IMR-90 (cell line): ENCODE results near the gene GPER1. TPM values are rescaled to one million over a fixed set of nuclear protein-coding genes. Genes with fewer than 3 reads are reported as not detected.
A peak's percentile ranks its signal among the peaks of the same experiment; 100 is the strongest.

ENCODE experiments used
- ATAC-seq: fragments of 200-7000 bp; cut with Tn5 transposase; 2 replicates; pipeline ENCODE4 v1.9.1; 2020; ENCODE audit warnings: low read depth, mild to moderate bottlenecking, moderate library complexity
- BruUV-seq: library from RNA; stranded (reverse); fragments of 400-500 nt; replicated peaks from 2 replicates; lab custom pipeline; 2021; lab: Mats Ljungman, UMichigan
- CTCF ChIA-PET: fragments of 300-600 bp; formaldehyde crosslinking; extraction: SDS; loops from one replicate; lab custom pipeline; 2021; ENCODE audit warnings: antibody characterized with exemption; lab: Yijun Ruan, JAX
- POLR2A ChIA-PET: fragments of 300-600 bp; sonication (Branson Sonifier 250); formaldehyde crosslinking; loops from one replicate; lab custom pipeline; 2022; ENCODE audit warnings: antibody characterized with exemption; ENCODE audit not compliant: unreplicated experiment; lab: Charles Lee
- DNase-seq: peaks from one replicate; pipeline ENCODE4 v3.0.0; 2013
- H2AFZ ChIP-seq: replicated peaks from 2 replicates; pipeline ENCODE3; 2013; ENCODE audit warnings: low read length, mild to moderate bottlenecking; ENCODE audit not compliant: poor library complexity
- H2AK5ac ChIP-seq: 2 replicates; pipeline ENCODE4 v1.6.1; 2013; ENCODE audit warnings: low read depth, low read length, inconsistent platforms
- H2AK9ac ChIP-seq: replicated peaks from 2 replicates; pipeline ENCODE3; 2013; ENCODE audit warnings: mild to moderate bottlenecking, low read depth, low read length, moderate library complexity; ENCODE audit not compliant: poor library complexity
- H2BK120ac ChIP-seq: 2 replicates; pipeline ENCODE4 v1.6.1; 2013; ENCODE audit warnings: low read depth, low read length, inconsistent platforms
- H2BK15ac ChIP-seq: 3 replicates; pipeline ENCODE4 v1.6.1; 2013; ENCODE audit warnings: low read depth, low read length, inconsistent platforms
- H2BK20ac ChIP-seq: 2 replicates; pipeline ENCODE4 v1.6.1; 2013; ENCODE audit warnings: low read depth, mild to moderate bottlenecking, inconsistent platforms, low read length, moderate library complexity
- H2BK5ac ChIP-seq: 2 replicates; pipeline ENCODE4 v1.6.1; 2013; ENCODE audit warnings: mild to moderate bottlenecking, low read depth, low read length, inconsistent platforms; ENCODE audit not compliant: poor library complexity, severe bottlenecking
- H3K14ac ChIP-seq: replicated peaks from 2 replicates; pipeline ENCODE4 v1.6.1; 2013; ENCODE audit warnings: low read depth, low read length, inconsistent platforms
- H3K18ac ChIP-seq: 2 replicates; pipeline ENCODE4 v1.6.1; 2013; ENCODE audit warnings: low read depth, low read length, control low read depth
- H3K23ac ChIP-seq: 2 replicates; pipeline ENCODE4 v1.6.1; 2013; ENCODE audit warnings: low read depth, low read length, inconsistent platforms
- H3K27ac ChIP-seq: 2 replicates; pipeline ENCODE4 v1.5.1; 2013; ENCODE audit warnings: mild to moderate bottlenecking, control low read depth, low read length; ENCODE audit not compliant: insufficient read depth
- H3K27me3 ChIP-seq: 2 replicates; pipeline ENCODE4 v1.6.1; 2013; ENCODE audit warnings: low read length; ENCODE audit not compliant: control insufficient read depth, insufficient read depth
- H3K36me3 ChIP-seq: 2 replicates; pipeline ENCODE4 v1.6.1; 2013; ENCODE audit warnings: low read length, mixed read lengths; ENCODE audit not compliant: control insufficient read depth, insufficient read depth
- H3K4ac ChIP-seq: 2 replicates; pipeline ENCODE4 v1.6.1; 2013; ENCODE audit warnings: low read depth, low read length, inconsistent platforms
- H3K4me1 ChIP-seq: 2 replicates; pipeline ENCODE4 v1.6.1; 2013; ENCODE audit warnings: low read length, mixed read lengths; ENCODE audit not compliant: control insufficient read depth, insufficient read depth
- H3K4me2 ChIP-seq: 2 replicates; pipeline ENCODE4 v1.6.1; 2013; ENCODE audit warnings: low read depth, mild to moderate bottlenecking, control low read depth, low read length, moderate library complexity
- H3K4me3 ChIP-seq: 2 replicates; pipeline ENCODE4 v1.5.1; 2013; ENCODE audit warnings: low read depth, mild to moderate bottlenecking, control low read depth, low read length, moderate library complexity; ENCODE audit not compliant: insufficient read depth
- H3K56ac ChIP-seq: 2 replicates; pipeline ENCODE4 v1.6.1; 2013; ENCODE audit warnings: low read length, inconsistent platforms; ENCODE audit not compliant: insufficient read depth; ENCODE audit errors: extremely low read depth
- H3K79me1 ChIP-seq, 2 experiments: 2 replicates each; pipeline ENCODE4 v1.6.1; 2013; ENCODE audit warnings: low read length in 2 of 2, inconsistent platforms in 1 of 2, low read depth in 1 of 2
- H3K9ac ChIP-seq: 2 replicates; pipeline ENCODE4 v1.6.1; 2013; ENCODE audit warnings: low read depth, low read length, control low read depth
- H3K9me1 ChIP-seq: 2 replicates; pipeline ENCODE4 v1.6.1; 2013; ENCODE audit warnings: low read length, inconsistent platforms; ENCODE audit not compliant: insufficient read depth
- H3K9me3 ChIP-seq: 2 replicates; pipeline ENCODE4 v1.6.1; 2013; ENCODE audit warnings: low read length; ENCODE audit not compliant: control insufficient read depth, insufficient read depth
- H4K20me1 ChIP-seq: 2 replicates; pipeline ENCODE4 v1.6.1; 2013; ENCODE audit warnings: low read length, inconsistent platforms; ENCODE audit not compliant: insufficient read depth
- H4K5ac ChIP-seq: 2 replicates; pipeline ENCODE4 v1.6.1; 2013; ENCODE audit warnings: mild to moderate bottlenecking, low read depth, low read length, control low read depth
- H4K8ac ChIP-seq, 2 experiments: 2 replicates each; pipeline ENCODE4 v1.6.1; 2013; ENCODE audit warnings: low read depth in 2 of 2, low read length in 2 of 2, control low read depth in 1 of 2, inconsistent platforms in 1 of 2
- H4K91ac ChIP-seq: 2 replicates; pipeline ENCODE4 v1.6.1; 2013; ENCODE audit warnings: low read depth, low read length, inconsistent platforms; ENCODE audit not compliant: insufficient read depth
- BHLHE40 ChIP-seq: fragments of 150-350 bp; IDR thresholded peaks from 2 replicates; pipeline ENCODE4 v1.6.1; 2016; ENCODE audit warnings: mild to moderate bottlenecking, low read depth, low read length
- CEBPB ChIP-seq: IDR thresholded peaks from 2 replicates; pipeline ENCODE4 v1.6.1; 2012; ENCODE audit warnings: low read depth, low read length, improper control_type of control experiment
- CHD1 ChIP-seq: IDR thresholded peaks from 2 replicates; pipeline ENCODE4 v1.6.1; 2012; ENCODE audit warnings: low read depth, low read length, improper control_type of control experiment
- CTCF ChIP-seq: conservative IDR thresholded peaks from 2 replicates; pipeline ENCODE4 v1.5.1; 2012; ENCODE audit warnings: mild to moderate bottlenecking, low read depth, low read length, improper control_type of control experiment
- ELK1 ChIP-seq: fragments of 150-350 bp; IDR thresholded peaks from 2 replicates; pipeline ENCODE4 v1.6.1; 2016; ENCODE audit warnings: low read depth, mild to moderate bottlenecking, low read length, moderate library complexity, borderline replicate concordance
- FOS ChIP-seq: fragments of 150-350 bp; IDR thresholded peaks from 2 replicates; pipeline ENCODE4 v1.6.1; 2016; ENCODE audit warnings: low read depth, low read length
- MAFK ChIP-seq: IDR thresholded peaks from 2 replicates; pipeline ENCODE4 v1.6.1; 2012; ENCODE audit warnings: low read depth, low read length, improper control_type of control experiment
- MAZ ChIP-seq: IDR thresholded peaks from 2 replicates; pipeline ENCODE4 v1.6.1; 2012; ENCODE audit warnings: low read depth, mild to moderate bottlenecking, low read length, improper control_type of control experiment, moderate library complexity, borderline replicate concordance
- MXI1 ChIP-seq: IDR thresholded peaks from 2 replicates; pipeline ENCODE4 v1.6.1; 2012; ENCODE audit warnings: low read depth, mild to moderate bottlenecking, low read length, moderate library complexity, borderline replicate concordance
- NFE2L2 ChIP-seq: fragments of 150-350 bp; IDR thresholded peaks from 2 replicates; pipeline ENCODE4 v1.6.1; 2016; ENCODE audit warnings: low read depth, mild to moderate bottlenecking, low read length
- POLR2A ChIP-seq: IDR thresholded peaks from 2 replicates; pipeline ENCODE4 v1.6.1; 2012; ENCODE audit warnings: mild to moderate bottlenecking, low read depth, low read length
- RAD21 ChIP-seq: IDR thresholded peaks from 2 replicates; pipeline ENCODE4 v1.6.1; 2012; ENCODE audit warnings: low read length, improper control_type of control experiment
- RCOR1 ChIP-seq: IDR thresholded peaks from 2 replicates; pipeline ENCODE4 v1.6.1; 2012; ENCODE audit warnings: mild to moderate bottlenecking, low read length, improper control_type of control experiment; ENCODE audit not compliant: insufficient replicate concordance
- RFX5 ChIP-seq: IDR thresholded peaks from 2 replicates; pipeline ENCODE4 v1.8.0; 2012; ENCODE audit warnings: low read depth, mild to moderate bottlenecking, low read length, moderate library complexity
- SMC3 ChIP-seq: fragments of 150-350 bp; IDR thresholded peaks from 2 replicates; pipeline ENCODE4 v1.6.1; 2016; ENCODE audit warnings: low read depth, mild to moderate bottlenecking, antibody characterized with exemption, low read length, moderate library complexity
- WGBS, 2 experiments: methylation state at CpG; one replicate each; pipeline versions ENCODE4 v1.1.5 to v1.1.7; 2013; ENCODE audit warnings: missing lambda C conversion rate in 2 of 2; ENCODE audit not compliant: insufficient read length in 1 of 2; ENCODE audit errors: extremely low coverage in 2 of 2; 5-methylcytosine and 5-hydroxymethylcytosine counted together
- dilution Hi-C: fragments of 300-500 bp; cut with HindIII; formaldehyde crosslinking; loops from one replicate; pipeline ENCODE4 v1.14.3; 2018; ENCODE audit warnings: low sequenced_read_pairs; ENCODE audit not compliant: unreplicated experiment
- in situ Hi-C: fragments of 300-500 bp; cut with MboI; formaldehyde crosslinking; loops from 3 replicates; pipeline ENCODE4 v1.14.3; 2019; ENCODE audit warnings: low sequenced_read_pairs, inconsistent platforms, mixed read lengths
- intact Hi-C: fragments of 100-400 bp; cut with micrococcal nuclease; formaldehyde crosslinking; loops from 2 replicates; pipeline ENCODE4 v1.10.0; 2022
- polyA plus RNA-seq, 3 experiments: library from polyadenylated mRNA; depleted of rRNA; stranded (reverse); fragments of >200 nt; gene quantifications; 2 replicates each; pipeline ENCODE4 v1.2.3, GENCODE V29; 2012; ENCODE audit warnings: low replicate concordance in 1 of 3
- total RNA-seq: library from RNA; depleted of rRNA; stranded (reverse); fragments of >200 nt; gene quantifications from 2 replicates; pipeline ENCODE4 v1.2.3, GENCODE V29; 2012
- TF ChIP-seq, protein P1 (sequence below): fragments of 150-350 bp; IDR thresholded peaks from 2 replicates; pipeline ENCODE4 v1.6.1; 2017; ENCODE audit warnings: mild to moderate bottlenecking, antibody characterized with exemption, low read length, low read depth

GPER1 gene
- total and polyA plus RNA-seq, 2 of the 4 experiments (the other 2 are of a cell fraction), result 2.0 to 5.8 TPM

GRCh38 chr7:1112109-1112508 is 24.2 kb downstream of the GPER1 start:
- DNase-seq, result peak; percentile 25
- no TSS peak for BruUV-seq
- Histone ChIP-seq H3K79me1 (peaks cover 0 to 15% of the 10 kb centered on the region in 2 experiments; a peak in 3 of 4 replicates), H4K8ac (no peak overlapping the region), H3K36me3 (no peaks in the 10 kb centered on the region; the same call in 1 of the 2 replicates), H3K9me3 (no peaks in the 10 kb centered on the region), H2AFZ (no peak overlapping the region), H4K20me1 (no peaks in the 10 kb centered on the region), H4K91ac (no peak overlapping the region), H2BK120ac (no peak overlapping the region), H3K9ac (no peak overlapping the region; the same call in 1 of the 2 replicates), H2BK5ac (no peak overlapping the region), H3K56ac (no peak overlapping the region), H3K4me1 (no peaks in the 10 kb centered on the region), H4K5ac (no peak overlapping the region), H2AK9ac (no peak overlapping the region), H3K18ac (no peak overlapping the region), H2AK5ac (no peak overlapping the region), H3K9me1 (no peaks in the 10 kb centered on the region), H2BK20ac (no peak overlapping the region), H3K27me3 (no peaks in the 10 kb centered on the region), H3K4me2 (no peak overlapping the region), H3K14ac (no peak overlapping the region), H3K23ac (no peak overlapping the region), H3K4me3 (no peak overlapping the region), H3K4ac (no peak overlapping the region), H2BK15ac (no peak overlapping the region), H3K27ac (no peak overlapping the region)
- no peak for ATAC-seq
- dilution Hi-C loops (no loop called here), in situ Hi-C loops (no loop called here), intact Hi-C loops (no loop called here)
- CTCF ChIA-PET, result interaction anchor here (0.6 to 1.4 kb wide), 2 partner anchors 24 to 64 kb away, joined by 3 to 7 read pairs; partner anchors contain the start of gene GPER1
- 94% methylated on average over 5 of the region's 9 CpGs; no CpG with 5 or more reads in 1 of the 2 experiments for WGBS, 2 experiments
- TF ChIP-seq ELK1 (no peak), BHLHE40 (no peak), RFX5 (no peak), CTCF (no peak), MAZ (no peak), MXI1 (no peak), FOS (no peak), CEBPB (no peak), RAD21 (no peak), CHD1 (no peak), MAFK (no peak), POLR2A (no peak), NFE2L2 (no peak), SMC3 (no peak), RCOR1 (no peak)
- TF ChIP-seq, protein P1, sequence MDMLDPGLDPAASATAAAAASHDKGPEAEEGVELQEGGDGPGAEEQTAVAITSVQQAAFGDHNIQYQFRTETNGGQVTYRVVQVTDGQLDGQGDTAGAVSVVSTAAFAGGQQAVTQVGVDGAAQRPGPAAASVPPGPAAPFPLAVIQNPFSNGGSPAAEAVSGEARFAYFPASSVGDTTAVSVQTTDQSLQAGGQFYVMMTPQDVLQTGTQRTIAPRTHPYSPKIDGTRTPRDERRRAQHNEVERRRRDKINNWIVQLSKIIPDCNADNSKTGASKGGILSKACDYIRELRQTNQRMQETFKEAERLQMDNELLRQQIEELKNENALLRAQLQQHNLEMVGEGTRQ, result no peak
- POLR2A ChIA-PET, result no interaction called here
